Tibial nerve (tissue), 3 donors: ENCODE measurements around the gene AMFR.

ENCODE experiments used
- CTCF ChIP-seq, 5 experiments: fragments of 200-600 bp in 3 of 5; fragments of 450-650 bp in 2 of 5; sonication (generic) in 3 of 5; IDR thresholded peaks; one replicate each; pipeline ENCODE4 v1.5.1; 2016 to 2019; ENCODE audit warnings: antibody characterized with exemption in 5 of 5, mild to moderate bottlenecking in 3 of 5, moderate library complexity in 2 of 5
- POLR2A ChIP-seq, 2 donors: fragments of 450-650 bp; IDR thresholded peaks; one replicate each; pipeline ENCODE4 v1.6.1; 2017; ENCODE audit warnings: antibody characterized with exemption in 2 of 2, mild to moderate bottlenecking in 2 of 2, moderate library complexity in 2 of 2

- TF ChIP-seq CTCF (IDR thresholded peaks at IDR 0.05): no peak
- TF ChIP-seq POLR2A (IDR thresholded peaks at IDR 0.05): no peak
Measured at GRCh38 chr16:56424404-56424764, 961 bp downstream of the AMFR start.
